ENCODE measurements around the gene LRRC45. TPM values are rescaled to one million over a fixed set of nuclear protein-coding genes. Genes with fewer than 3 reads are reported as not detected.

Gene LRRC45
- total and polyA plus RNA-seq, 9 of the 15 experiments (the other 6 are each of a cell fraction or from before 2014, with no cell fraction given) = 3.5 to 21.5 (median 11.2) TPM; not detected in 2

GRCh38 chr17:82022981-82023446 is at the start of gene LRRC45 (continued):
- TF ChIP-seq AFF1 (IDR thresholded peaks at IDR 0.05; ENCODE audit: low read depth in 1 of 2, partially characterized antibody in 2 of 2) (peak in 1 of 2 experiments; percentile 70), ZNF174 (CRISPR knock-in tag; IDR thresholded peaks at IDR 0.05) (no peak), HSF4 (CRISPR knock-in tag; IDR thresholded peaks at IDR 0.05; ENCODE audit: borderline replicate concordance) (no peak), ATF1 (CRISPR knock-in tag; IDR thresholded peaks at IDR 0.05) (no peak), ATF1 (tag; IDR thresholded peaks at IDR 0.05) (peak; percentile 56), GMEB1 (CRISPR knock-in tag; IDR thresholded peaks at IDR 0.05) (peak; percentile 56), ZNF280B (CRISPR knock-in tag; IDR thresholded peaks at IDR 0.05) (no peak), CEBPZ (IDR thresholded peaks at IDR 0.05; ENCODE audit: borderline replicate concordance, low read depth, low read length) (peak; percentile 68; the same call in 1 of the 2 replicates), EP300 (IDR thresholded peaks at IDR 0.05; ENCODE audit: low read length) (no peak), CCNT2 (IDR thresholded peaks at IDR 0.05; ENCODE audit: borderline replicate concordance, extremely low read depth, insufficient read length, low read depth, low read length) (peak; percentile 32), EP400 (IDR thresholded peaks at IDR 0.05) (no peak), ZNF586 (CRISPR knock-in tag; conservative IDR thresholded peaks at IDR 0.05) (no peak), ZNF263 (CRISPR knock-in tag; IDR thresholded peaks at IDR 0.05; ENCODE audit: borderline replicate concordance) (no peak), E4F1 (CRISPR knock-in tag; IDR thresholded peaks at IDR 0.05; ENCODE audit: borderline replicate concordance) (no peak)
